HK-2 (cell line): ENCODE measurements around the gene DRG2.

Source experiments
- DNase-seq: peaks from one replicate; pipeline ENCODE4 v3.0.0-alpha.2; 2018; ENCODE audit not compliant: unreplicated experiment

DRG2 gene, protein sequence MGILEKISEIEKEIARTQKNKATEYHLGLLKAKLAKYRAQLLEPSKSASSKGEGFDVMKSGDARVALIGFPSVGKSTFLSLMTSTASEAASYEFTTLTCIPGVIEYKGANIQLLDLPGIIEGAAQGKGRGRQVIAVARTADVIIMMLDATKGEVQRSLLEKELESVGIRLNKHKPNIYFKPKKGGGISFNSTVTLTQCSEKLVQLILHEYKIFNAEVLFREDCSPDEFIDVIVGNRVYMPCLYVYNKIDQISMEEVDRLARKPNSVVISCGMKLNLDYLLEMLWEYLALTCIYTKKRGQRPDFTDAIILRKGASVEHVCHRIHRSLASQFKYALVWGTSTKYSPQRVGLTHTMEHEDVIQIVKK

DNA sequence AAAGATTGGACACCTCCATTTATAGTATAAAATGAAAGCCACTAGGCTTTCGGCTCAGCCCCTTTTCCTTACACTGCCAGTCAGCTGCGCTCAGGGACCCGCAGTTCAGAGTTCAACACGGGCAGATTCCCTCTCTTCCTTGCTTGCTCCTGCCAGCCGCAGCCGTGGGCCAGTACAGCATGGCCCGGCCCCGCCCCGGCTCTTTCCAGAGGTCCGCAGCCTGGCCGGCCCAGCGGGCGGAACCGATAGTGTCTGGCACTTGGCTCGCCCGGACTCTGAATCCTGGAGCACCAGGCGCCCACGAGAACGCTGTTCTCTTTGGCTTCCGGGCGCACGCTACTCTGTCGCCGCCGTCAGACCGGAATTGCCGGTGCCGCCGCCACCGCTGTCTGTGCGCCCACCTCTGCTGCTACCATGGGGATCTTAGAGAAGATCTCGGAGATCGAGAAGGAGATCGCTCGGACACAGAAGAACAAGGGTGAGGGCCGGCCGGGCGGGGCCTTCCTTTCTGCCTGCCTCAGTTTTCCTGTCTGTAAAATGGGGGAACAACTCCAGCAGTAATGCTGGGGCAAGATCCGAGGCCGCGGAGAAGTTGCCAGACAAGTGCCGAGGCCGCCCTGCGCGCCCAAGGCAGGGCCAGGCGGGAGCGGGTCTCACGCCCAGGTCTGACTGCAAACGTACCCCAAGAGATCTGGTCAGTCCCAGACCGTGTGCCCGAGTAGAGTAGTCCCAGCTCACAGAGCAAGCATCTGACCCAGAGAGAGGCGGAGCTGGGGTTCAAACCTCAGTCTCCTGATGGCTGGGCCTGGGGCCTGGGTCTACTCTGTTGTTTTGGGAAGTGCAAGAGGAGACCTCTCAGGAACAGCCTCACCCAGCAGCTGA is at the start of gene DRG2:
TSS of gene DRG2 (plus strand) at position 339 of the 882 bp plus-strand sequence. CDS start at position 415, 76 bp downstream.
- peak; percentile 96 for DNase-seq

- peak; percentile 20 for DNase-seq
These were observed 49.4 kb upstream of the DRG2 start for GRCh38 chr17:18038149-18038850.

GRCh38 chr17:18038861-18039534 is 48.8 kb upstream of the DRG2 start, which contains the start of the genes ATPAF2 and GID4:
TSS of gene ATPAF2 (minus strand) at chr17:18039168. CDS start at chr17:18039013, 155 bp downstream.
TSS of gene GID4 (plus strand) at chr17:18039408. CDS start at chr17:18039465, 57 bp downstream.
- DNase-seq: peak; percentile 99

DNA sequence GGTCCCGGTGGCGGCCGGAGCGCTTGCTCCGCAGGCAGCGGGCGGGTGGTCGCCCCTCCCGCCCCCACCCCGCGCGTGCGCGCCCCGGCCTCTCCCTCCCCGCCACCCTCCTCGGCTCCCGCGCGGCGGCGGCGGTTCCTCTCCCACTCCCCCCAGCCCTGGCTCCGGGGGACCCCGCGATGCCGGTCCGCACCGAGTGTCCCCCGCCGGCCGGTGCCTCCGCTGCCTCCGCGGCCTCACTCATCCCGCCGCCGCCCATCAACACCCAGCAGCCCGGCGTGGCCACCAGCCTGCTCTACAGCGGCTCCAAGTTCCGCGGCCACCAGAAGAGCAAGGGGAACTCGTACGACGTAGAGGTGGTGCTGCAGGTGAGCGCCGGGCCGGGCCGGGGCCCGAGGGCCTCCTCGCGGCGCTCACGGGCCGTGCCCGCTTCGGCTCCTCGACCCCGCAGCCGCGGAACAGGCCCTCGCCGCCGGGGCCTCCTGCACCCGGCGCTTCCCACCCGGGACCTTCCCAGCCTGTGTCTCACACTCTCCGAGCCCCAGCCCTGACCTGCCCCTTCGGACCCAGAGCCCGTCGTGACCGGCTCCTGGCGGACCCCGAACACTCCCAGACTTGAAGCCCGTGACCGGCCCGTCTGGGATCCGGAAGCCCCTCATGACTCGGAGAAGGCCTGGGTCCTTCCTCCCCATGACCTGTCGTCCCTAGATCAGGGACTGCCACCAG is 48.0 kb upstream of the DRG2 start:
- DNase-seq: peak; percentile 51

DNA sequence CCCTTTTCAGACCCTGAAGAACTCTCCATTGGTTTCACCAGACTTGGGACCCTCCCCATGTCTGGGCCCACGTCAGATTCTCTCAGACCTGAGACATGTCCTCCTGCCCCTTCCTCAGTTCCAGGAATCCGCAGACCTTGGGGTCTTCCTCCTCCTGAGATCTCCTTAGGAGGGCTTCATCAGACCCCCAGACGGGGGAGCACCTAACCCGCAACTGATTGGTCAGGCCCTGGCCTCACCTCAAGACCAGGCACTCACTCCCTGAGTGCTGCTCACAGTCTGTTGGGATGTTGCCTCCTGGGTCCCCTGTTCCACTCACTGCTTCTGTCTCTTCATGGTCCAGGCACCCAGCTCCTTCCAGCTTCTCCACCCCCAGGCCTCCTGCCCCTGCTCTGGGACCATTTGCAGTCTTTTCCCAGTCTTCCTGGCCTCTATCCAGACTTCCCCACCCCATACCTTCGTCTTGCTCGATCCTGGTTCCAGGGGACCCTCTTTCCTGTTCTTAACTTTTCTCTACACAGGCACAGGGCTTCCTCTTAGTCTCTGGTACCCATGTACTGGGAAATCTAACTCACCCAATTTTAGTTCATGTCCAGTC is 47.4 kb upstream of the DRG2 start:
- DNase-seq: no peak

DNA sequence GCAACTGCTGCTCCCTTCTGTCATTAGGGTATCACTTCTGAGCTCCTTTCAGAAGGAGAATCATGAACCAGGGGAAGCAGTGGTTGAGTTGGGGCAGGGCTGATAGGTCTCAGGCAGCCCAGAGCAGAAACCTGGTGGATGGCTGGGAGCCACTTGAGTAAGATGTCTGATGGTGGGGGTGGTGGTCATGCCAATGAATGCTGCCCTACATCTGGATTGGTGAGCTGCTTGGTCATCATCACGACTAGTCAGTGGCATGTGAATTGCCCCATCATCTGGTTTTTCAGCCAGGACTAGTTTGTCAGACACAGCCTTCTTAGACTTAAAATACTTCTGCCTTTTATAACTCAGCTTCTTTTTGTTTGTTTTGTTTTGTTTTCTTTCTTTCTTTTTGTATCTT is 46.0 kb upstream of the DRG2 start:
- DNase-seq: no peak

DNA sequence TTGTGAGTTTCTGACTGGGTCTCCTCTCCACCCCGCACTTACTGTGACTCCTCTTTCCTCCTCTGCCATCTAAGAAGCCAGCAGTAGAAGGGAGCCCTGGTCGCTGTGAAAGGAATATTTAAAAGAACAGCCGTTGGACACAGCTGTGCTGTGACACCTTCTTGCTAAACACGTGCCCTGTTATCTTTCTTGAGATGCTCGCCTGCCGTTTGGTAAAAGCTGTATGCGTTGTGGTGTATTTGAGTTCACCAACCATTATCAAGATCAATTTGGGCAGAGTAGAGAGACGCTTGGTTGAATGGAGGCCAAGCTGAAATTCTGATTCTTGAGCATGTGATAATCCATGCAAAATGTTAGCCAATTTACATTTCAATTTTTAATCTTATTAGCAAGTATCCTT is 44.8 kb upstream of the DRG2 start:
- no peak for DNase-seq

- DNase-seq: no peak
These were observed 44.3 kb upstream of the DRG2 start for GRCh38 chr17:18043491-18043890.

- DNase-seq: no peak
These were observed 43.1 kb upstream of the DRG2 start for GRCh38 chr17:18044609-18045008.

- no peak for DNase-seq
These were observed 41.9 kb upstream of the DRG2 start for GRCh38 chr17:18045691-18046350.

DNA sequence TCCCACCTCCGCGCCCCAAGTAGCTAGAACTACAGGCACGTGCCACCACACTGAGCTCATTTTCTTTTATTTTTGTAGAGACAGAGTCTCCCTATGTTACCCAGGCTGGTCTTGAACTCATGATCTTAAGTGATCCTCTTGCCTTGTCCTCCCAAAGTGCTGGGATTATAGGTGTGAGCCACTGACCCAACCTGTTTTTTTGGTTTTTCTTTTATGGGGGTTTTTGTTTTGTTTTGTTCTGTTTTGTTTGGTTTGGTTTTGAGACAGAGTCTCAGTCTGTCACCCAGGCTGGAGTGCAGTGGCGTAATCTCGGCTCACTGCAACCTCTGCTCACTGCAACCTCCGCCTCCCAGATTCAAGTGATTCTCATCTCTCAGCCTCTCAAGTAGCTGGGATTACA is 32.2 kb upstream of the DRG2 start:
- DNase-seq: no peak

- no peak for DNase-seq
These were observed 31.5 kb upstream of the DRG2 start for GRCh38 chr17:18056214-18056613.

- DNase-seq: no peak
These were observed 28.5 kb upstream of the DRG2 start for GRCh38 chr17:18059283-18059682.

GRCh38 chr17:18064053-18064452 is 23.7 kb upstream of the DRG2 start:
- DNase-seq: no peak

- DNase-seq: no peak
These were observed 22.2 kb upstream of the DRG2 start for GRCh38 chr17:18065546-18065945.

DNA sequence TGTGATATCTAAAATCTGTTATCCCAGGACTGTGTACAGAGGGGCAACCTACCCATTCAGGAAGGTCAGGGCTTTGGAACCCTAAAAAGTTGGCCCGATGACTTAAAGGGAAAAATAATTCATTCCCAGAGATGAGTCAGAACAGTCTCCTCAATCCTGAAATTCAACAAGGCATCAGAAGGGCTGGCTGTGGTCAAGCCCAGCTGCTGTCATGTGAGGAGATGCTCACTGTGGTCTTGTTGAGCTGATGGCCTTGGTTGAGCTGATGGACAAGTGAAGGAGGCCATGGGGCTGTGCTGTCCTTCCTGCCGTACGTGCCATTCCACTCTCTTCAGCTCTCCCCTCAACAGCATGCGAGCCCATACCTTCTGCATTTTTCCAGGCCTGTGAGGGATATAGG is 20.9 kb upstream of the DRG2 start:
- no peak for DNase-seq

GRCh38 chr17:18069101-18069500 is 18.6 kb upstream of the DRG2 start:
- no peak for DNase-seq

DNA sequence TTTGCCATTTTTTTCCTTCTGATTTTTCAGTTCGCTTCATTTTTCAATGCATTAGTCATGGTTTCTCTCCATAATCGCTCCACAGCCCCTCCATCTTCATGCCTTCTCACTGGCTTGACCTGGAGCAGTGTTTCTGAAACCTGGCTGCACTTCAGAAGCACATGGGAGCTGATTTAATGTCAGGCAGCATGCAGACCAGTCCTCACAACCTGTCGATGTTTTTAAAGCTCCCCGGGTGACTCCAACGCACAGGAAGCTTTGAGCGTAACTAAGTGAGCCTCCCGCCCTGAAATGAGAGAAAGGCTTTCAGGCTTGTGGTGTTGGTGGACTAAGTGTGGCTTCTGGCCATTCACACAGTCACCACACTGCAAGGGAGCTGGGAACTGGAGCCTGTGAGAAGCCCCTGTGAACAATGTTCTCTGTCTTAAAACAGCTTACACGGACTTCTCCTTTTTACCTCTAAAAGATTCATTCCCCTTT is 16.8 kb upstream of the DRG2 start:
- no peak for DNase-seq

DNA sequence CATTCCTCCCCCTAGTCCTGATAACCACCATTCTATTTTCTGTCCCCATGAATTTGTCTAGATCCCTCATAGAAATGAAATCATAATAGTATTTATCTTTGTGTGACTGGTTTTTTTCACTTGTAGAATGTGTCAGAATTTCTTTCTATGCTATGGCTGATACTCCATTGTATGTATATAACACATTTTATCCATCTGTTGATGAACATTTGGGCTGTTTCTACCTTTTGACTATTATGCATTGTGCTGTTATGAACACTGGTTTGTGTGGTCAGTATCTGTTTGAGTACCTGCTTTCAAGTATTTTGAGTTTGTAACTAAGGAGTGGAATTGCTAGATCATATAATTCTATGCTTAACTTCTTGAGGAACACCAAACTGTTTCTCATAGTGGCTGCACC is 16.0 kb upstream of the DRG2 start:
- no peak for DNase-seq
